ENCODE measurements around the gene KIFC3.

The KIFC3 gene

GRCh38 chr16:57743458-57743857, 58.8 kb downstream of the KIFC3 start:
- Histone ChIP-seq H3K27ac (ENCODE audit: low read length) (no peak overlapping the region), H3K4me2 (ENCODE audit: low read depth, low read length) (no peak overlapping the region), H2AFZ (ENCODE audit: low read length) (no peak overlapping the region), H3K9me2 (replicated peaks; ENCODE audit: insufficient read depth, low read length) (no peaks in the 10 kb centered on the region), H3K9me3 (replicated peaks; ENCODE audit: insufficient read depth, low read length) (no peaks in the 10 kb centered on the region), H3F3A (ENCODE audit: insufficient read depth, low read length) (no peaks in the 10 kb centered on the region), H3K36me3 (replicated peaks; ENCODE audit: insufficient read depth, low read length) (no peaks in the 10 kb centered on the region), H3K9ac (ENCODE audit: low read length) (no peak overlapping the region), H4K20me1 (ENCODE audit: insufficient read depth, low read length) (no peaks in the 10 kb centered on the region), H3K4me3 (ENCODE audit: low read length) (no peak overlapping the region), H3K27me3 (replicated peaks; ENCODE audit: insufficient read depth, low read length) (no peaks in the 10 kb centered on the region), H3K4me1 (ENCODE audit: low read length) (no peaks in the 10 kb centered on the region), H3K79me2 (ENCODE audit: low read length) (no peaks in the 10 kb centered on the region)
- DNase-seq = no peak
- no peak for TF ChIP-seq EZH2phosphoT487 (IDR thresholded peaks at IDR 0.05; ENCODE audit: low read length)
- TF ChIP-seq EZH2 (optimal IDR thresholded peaks at IDR 0.05; ENCODE audit: low read depth, low read length) = no peak
- TF ChIP-seq CTCF (IDR thresholded peaks at IDR 0.05; ENCODE audit: low read length) = no peak

GRCh38 chr16:57742543-57742942, 59.7 kb downstream of the KIFC3 start:
- H3K79me2 ChIP-seq (ENCODE audit: low read length) = no peaks in the 10 kb centered on the region
- no peak overlapping the region for H3K4me3 ChIP-seq (ENCODE audit: low read length)
- H3F3A ChIP-seq (ENCODE audit: insufficient read depth, low read length) = no peaks in the 10 kb centered on the region
- H2AFZ ChIP-seq (ENCODE audit: low read length) = no peak overlapping the region
- no peaks in the 10 kb centered on the region for H4K20me1 ChIP-seq (ENCODE audit: insufficient read depth, low read length)
- no peak overlapping the region for H3K9ac ChIP-seq (ENCODE audit: low read length)
- H3K9me3 ChIP-seq (replicated peaks; ENCODE audit: insufficient read depth, low read length) = no peaks in the 10 kb centered on the region
- TF ChIP-seq CTCF (IDR thresholded peaks at IDR 0.05; ENCODE audit: low read length) (no peak), EZH2 (optimal IDR thresholded peaks at IDR 0.05; ENCODE audit: low read depth, low read length) (no peak), EZH2phosphoT487 (IDR thresholded peaks at IDR 0.05; ENCODE audit: low read length) (no peak)
- no peaks in the 10 kb centered on the region for H3K27me3 ChIP-seq (replicated peaks; ENCODE audit: insufficient read depth, low read length)
- H3K9me2 ChIP-seq (replicated peaks; ENCODE audit: insufficient read depth, low read length) = no peaks in the 10 kb centered on the region
- H3K4me1 ChIP-seq (ENCODE audit: low read length) = no peaks in the 10 kb centered on the region
- no peaks in the 10 kb centered on the region for H3K36me3 ChIP-seq (replicated peaks; ENCODE audit: insufficient read depth, low read length)
- no peak overlapping the region for H3K27ac ChIP-seq (ENCODE audit: low read length)
- DNase-seq = no peak
- H3K4me2 ChIP-seq (ENCODE audit: low read depth, low read length) = no peak overlapping the region

- H3F3A ChIP-seq (ENCODE audit: insufficient read depth, low read length) = no peaks in the 10 kb centered on the region
- no peak overlapping the region for H2AFZ ChIP-seq (ENCODE audit: low read length)
- no peaks in the 10 kb centered on the region for H3K4me1 ChIP-seq (ENCODE audit: low read length)
- no peak overlapping the region for H3K27ac ChIP-seq (ENCODE audit: low read length)
- TF ChIP-seq CTCF (IDR thresholded peaks at IDR 0.05; ENCODE audit: low read length) = no peak
- TF ChIP-seq EZH2 (optimal IDR thresholded peaks at IDR 0.05; ENCODE audit: low read depth, low read length) = no peak
- no peak for TF ChIP-seq EZH2phosphoT487 (IDR thresholded peaks at IDR 0.05; ENCODE audit: low read length)
- DNase-seq = no peak
- no peak overlapping the region for H3K9ac ChIP-seq (ENCODE audit: low read length)
- H3K9me2 ChIP-seq (replicated peaks; ENCODE audit: insufficient read depth, low read length) = no peaks in the 10 kb centered on the region
- no peak overlapping the region for H3K4me3 ChIP-seq (ENCODE audit: low read length)
- H3K36me3 ChIP-seq (replicated peaks; ENCODE audit: insufficient read depth, low read length) = no peaks in the 10 kb centered on the region
- H3K4me2 ChIP-seq (ENCODE audit: low read depth, low read length) = no peak overlapping the region
- H3K79me2 ChIP-seq (ENCODE audit: low read length) = no peaks in the 10 kb centered on the region
- H3K9me3 ChIP-seq (replicated peaks; ENCODE audit: insufficient read depth, low read length) = no peaks in the 10 kb centered on the region
- no peaks in the 10 kb centered on the region for H3K27me3 ChIP-seq (replicated peaks; ENCODE audit: insufficient read depth, low read length)
- H4K20me1 ChIP-seq (ENCODE audit: insufficient read depth, low read length) = no peaks in the 10 kb centered on the region
Observed at GRCh38 chr16:57741660-57742191, 60.6 kb downstream of the KIFC3 start.
